Activated T-cell treated with anti-CD3 and anti-CD28 coated beads for 4 hours (primary cell): Measurements from ENCODE around the gene NELL1.

Source experiments
- DNase-seq: peaks from one replicate; pipeline ENCODE4 v3.0.0-alpha.2; 2020

The NELL1 gene

DNA sequence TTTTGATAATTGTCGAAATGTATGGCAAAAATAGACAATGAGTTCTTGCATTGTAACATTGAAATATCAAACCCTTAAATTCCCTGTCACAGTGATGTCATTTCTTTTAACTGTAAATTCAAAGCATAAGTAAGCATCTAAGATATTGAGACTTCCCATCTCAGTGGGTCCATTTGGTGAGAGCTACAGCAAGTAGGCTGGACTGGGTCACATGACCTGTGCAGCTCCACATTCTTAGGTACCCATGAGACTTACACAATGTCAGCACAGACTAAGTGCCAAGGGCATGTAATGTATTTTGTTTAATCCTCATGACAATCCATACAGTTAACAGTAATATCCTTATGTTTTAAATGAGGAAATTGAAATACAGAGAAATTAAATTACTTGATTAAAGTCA is 210.7 kb downstream of the NELL1 start:
- no peak for DNase-seq

- DNase-seq = no peak
These were observed 212.1 kb downstream of the NELL1 start for GRCh38 chr11:20881328-20882079.

DNA sequence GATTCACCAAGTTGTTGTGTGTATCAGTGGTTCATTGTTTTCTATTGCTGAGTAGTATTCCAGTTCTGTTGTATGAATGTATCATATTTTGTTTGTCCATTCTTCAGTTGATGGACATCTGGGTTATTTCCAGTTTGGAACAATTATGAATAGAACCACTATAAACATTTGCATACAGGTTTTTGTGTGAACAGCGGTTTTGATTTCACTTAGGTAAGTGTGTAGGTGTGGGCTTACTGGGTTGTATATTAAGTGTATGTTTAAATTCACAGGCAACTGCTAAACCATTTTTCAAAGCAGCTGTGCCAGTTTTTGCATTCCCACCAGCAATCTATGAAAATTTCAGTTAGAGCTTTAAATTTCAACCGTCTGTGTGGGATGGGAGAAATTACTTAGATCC is 217.8 kb downstream of the NELL1 start:
- DNase-seq = no peak

GRCh38 chr11:20894296-20894695 is 224.9 kb downstream of the NELL1 start:
- no peak for DNase-seq

DNA sequence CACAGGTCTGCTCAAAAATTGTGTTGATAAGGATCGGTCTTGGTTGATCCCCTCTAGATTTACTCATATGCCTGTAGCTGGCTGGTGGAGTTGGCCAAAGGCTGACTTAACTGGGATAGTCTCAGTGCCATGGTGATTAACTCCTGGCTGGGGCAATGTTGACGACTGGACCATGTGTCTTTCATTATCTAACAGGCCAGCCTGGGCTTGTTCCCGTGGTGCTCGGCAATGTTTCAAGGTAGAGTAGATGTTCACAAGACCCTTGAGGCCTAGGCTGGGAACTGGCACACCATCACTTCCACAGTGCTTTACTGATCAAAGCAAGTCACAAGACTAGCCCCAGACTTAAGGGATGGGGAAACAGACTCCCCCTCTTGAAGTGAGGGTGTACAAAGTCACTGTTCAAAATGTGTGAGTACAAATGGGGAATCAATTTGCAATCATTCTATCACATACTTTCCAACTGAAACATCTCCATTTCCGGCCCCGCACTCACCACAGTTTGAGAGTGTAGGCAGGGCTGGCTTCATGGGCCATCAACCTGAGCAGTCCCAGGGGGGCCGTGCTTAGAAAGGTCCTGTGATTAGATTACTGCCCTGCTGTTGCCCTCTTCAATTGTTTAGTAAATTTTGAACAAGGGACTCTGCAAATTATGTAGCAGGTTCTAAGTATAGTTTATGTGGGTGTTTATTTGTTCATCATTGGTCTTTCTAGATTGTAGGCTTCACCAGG is 240.8 kb downstream of the NELL1 start:
- DNase-seq = no peak

GRCh38 chr11:20910733-20911132 is 241.3 kb downstream of the NELL1 start:
- DNase-seq = no peak

GRCh38 chr11:20912065-20912821 is 242.9 kb downstream of the NELL1 start:
- DNase-seq = no peak

GRCh38 chr11:20912922-20913512 is 243.6 kb downstream of the NELL1 start:
- no peak for DNase-seq

DNA sequence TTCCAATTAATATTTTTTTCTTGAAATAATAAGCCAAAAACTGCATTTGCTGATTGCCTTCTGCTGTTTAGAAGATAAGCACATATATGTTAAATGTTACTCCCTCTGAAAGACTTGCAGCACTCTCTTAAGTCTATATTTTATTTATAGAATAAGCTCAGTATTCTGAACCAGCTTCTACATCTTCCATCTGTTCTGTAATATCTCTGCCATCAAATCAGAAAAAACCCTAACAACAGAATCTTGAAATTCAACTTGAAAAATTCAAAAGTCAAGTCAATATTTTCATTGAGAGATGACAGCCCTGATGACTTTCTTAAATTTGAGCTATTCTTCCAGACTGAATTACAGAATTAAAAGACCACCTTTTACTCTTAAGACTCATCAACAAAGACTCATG is 247.9 kb downstream of the NELL1 start:
- DNase-seq = no peak

- DNase-seq = no peak
These were observed 257.6 kb downstream of the NELL1 start for GRCh38 chr11:20926799-20927540.

GRCh38 chr11:20931029-20931428 is 261.6 kb downstream of the NELL1 start:
- DNase-seq = no peak

GRCh38 chr11:20933086-20933485 is 263.7 kb downstream of the NELL1 start:
- no peak for DNase-seq

GRCh38 chr11:20933958-20934357 is 264.6 kb downstream of the NELL1 start:
- DNase-seq = no peak

DNA sequence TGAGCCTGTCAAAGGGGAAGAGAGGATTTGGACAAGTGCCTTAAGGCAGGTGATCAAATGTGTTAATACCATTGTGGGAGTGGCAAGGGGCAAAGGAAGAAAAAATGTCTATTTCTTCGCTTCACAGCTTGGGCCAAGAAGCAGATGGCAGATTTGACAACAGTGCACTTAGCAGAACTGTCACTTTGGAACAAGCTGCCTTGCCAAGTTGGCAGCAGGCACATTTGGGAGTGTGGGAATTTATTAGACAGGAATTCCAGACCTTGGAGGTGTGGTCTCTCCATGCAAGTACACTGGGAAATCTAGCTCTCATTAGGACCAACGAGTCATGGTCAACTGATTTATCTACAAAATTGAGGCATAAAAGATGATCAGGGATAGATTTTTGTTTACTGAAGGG is 265.1 kb downstream of the NELL1 start:
- DNase-seq = no peak

DNA sequence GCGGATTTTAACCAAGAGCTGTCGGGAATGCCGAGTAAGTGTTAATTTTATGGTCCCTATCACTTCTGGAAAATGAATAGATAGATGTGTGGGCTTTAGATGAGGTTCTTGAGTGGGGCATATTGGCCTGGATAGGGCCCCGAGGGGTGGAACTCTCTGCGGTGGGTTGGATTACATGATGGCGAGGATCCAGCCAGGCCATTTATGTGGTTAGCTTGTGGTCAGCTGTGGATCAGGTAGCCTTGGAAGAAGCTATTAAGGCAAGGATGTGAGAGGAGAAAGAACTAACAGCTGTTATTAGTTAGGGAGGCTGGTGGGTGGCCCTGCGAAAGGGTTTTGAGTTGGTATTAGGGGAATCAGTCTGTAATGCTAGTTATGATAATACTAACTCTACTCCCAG is 268.4 kb downstream of the NELL1 start:
- no peak for DNase-seq

GRCh38 chr11:20949585-20949984 is 280.2 kb downstream of the NELL1 start:
- no peak for DNase-seq

DNA sequence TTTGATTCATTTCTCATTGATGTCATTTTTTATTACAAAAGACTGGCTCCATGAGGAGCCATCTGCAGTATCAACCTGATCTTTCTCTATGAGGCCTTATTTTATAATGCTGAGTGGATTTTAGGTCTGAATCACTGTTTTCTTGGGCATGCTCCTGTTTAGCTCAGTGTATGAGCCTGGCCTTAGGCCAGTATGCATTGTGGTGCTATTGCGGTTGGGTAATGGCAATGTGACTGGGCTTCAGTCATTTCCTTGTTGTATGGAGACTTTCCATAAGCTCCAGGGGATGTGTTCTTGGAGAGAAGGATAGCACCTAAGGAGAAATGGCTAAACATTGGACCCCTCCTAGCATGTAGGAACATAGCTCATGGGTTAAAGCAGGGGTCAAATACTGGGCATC is 293.2 kb downstream of the NELL1 start:
- DNase-seq = no peak

GRCh38 chr11:20963596-20963995 is 294.2 kb downstream of the NELL1 start:
- no peak for DNase-seq

DNA sequence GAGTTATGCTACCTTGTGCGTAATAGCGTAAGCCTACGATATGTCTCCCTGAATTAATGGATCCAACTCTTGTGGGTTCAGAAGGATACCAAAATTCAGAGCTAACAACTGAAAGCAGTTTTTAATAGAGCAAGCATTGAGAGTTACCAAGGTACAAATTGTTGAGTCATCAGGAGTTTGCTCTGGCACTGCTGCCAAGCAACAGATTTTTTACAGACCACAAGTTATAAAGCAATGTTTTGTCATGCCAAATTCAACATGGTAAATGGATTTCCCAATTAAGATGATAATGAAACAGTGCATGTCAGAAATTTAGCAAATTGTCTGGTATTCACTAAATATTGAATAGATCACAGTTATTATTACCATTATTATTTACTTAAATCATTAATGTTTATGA is 295.6 kb downstream of the NELL1 start:
- DNase-seq = no peak

DNA sequence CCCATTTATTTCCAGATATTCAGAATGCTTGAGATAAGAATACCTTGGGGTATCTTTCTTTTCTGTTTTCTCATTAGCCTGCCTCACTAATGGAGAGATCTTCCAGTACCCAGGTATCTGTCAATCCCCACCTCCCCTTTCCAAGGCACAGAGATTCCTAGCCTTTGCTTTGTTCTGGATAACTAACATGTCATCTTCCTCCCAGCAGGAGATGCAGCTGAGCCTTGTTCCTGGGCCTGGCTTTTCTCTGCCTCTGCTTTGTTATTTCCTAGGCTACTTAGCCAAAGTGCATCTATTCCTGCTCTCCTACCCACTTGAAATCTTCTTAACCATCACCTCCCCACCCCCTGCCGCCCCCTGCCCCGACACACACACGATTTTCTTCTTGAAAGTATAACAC is 297.1 kb downstream of the NELL1 start:
- DNase-seq = no peak

DNA sequence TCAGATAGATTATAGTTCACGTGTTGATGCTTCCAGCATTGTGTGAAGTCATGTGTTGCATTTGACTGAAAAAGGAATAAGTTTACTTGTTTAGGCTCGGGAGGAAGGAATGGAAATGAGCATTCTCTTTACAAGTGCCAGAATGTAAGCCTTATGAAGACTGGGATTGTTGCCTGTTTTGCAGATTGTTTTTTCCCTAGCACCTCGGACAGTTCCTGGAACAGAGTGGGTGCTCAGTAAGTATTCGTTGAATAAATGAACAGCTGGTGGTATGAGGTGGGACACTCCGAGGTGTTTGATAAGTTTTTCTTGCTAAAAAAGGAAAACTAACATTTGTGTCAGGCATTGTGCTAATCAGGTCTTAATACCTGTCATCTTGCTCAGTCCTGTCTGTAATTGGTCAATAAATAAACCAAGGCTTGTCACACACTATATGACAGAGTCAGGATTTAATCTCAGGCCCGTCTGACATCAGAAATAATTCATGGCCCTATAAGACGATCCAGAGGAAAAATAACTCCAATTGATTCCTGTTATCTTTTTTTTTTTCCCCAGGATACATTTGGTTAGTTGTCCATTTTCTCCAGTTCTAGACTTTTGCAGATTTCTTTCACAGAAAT is 304.7 kb downstream of the NELL1 start:
- no peak for DNase-seq

- DNase-seq = no peak
These were observed 311.4 kb downstream of the NELL1 start for GRCh38 chr11:20980736-20981135.
